HG03280 (cell line): Measurements from ENCODE around the gene PMM2.
A peak's percentile ranks its signal among the peaks of the same experiment; 100 is the strongest.
"Not testable (repeated sequence)": the region's sequence is repeated elsewhere in the genome, so short reads cannot be mapped to it uniquely, and the experiment has no call there.

ENCODE experiments used
- ATAC-seq: cut with Tn5 transposase; IDR thresholded peaks from one replicate; pipeline ENCODE4 v1.9.1; 2021; ENCODE audit warnings: mild to moderate bottlenecking, moderate library complexity; ENCODE audit not compliant: unreplicated experiment

Gene PMM2

DNA sequence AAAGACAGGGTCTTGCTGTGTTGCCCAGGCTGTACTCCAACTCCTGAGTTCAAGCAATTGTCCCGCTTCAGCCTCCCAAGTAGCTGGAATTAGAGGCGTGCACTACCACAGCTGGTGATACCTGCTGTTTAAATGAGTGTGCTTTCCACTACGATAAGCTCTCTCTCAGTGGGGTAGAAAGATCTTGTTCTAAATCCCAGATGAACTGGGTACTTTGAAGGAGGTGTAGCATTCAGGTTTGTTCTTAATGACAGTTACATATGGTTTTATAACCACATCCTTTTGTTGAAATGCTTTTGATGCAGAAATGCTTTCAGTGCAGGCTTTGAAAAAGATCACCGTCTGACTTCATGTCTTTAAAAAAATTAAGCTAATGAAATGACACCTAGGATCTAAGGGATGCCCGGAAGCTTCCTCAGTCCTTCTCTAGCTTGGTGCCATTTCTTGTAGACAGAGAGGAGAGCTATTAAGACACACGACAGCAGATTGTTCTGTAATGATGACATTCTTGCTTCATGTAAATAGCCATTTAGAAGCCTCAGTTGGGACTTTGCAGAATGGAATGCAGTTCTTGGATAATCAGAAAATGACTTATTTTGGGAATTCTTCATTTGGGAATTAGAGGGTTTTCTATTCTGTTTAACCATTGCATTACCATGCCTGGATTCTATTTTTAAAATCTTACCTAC is 19.5 kb downstream of the PMM2 start:
- ATAC-seq = no peak

DNA sequence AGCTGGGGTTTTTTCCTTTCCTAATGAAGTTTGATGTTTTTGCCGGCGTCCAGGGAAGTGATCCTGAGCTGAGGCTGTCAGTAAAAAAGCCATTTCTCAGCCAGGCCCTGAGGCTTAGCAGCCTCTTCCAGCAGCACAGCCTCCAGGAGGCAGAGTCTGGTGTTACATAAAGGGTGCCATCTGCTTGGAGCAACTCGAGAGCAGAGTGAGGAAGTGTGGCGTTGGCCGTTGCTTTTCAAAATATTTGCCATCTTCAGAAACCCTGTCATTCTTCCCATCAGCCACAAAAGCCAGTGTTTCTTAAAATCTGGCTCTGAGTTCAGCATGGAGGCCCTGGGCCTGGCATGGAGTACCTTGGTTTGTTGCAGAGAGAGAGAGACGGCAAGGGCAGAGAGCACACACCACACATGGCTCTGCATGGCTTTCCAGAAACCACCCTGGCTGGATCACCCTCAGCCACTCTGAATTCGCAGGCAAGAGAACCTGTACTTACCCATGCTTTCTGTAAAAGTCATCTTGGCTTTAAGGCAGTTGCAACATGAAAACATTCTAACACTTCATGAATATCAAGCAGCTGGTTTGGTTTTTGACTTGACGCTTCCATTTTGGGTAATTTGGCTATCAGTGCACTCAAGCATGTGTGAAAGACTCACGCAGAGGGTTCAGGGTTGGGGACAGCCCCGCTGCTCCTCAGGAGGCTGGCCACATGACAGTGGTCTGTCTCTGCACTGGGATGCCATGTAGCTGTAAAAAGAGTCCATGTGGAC is 21.0 kb downstream of the PMM2 start:
- peak; percentile 64 for ATAC-seq

DNA sequence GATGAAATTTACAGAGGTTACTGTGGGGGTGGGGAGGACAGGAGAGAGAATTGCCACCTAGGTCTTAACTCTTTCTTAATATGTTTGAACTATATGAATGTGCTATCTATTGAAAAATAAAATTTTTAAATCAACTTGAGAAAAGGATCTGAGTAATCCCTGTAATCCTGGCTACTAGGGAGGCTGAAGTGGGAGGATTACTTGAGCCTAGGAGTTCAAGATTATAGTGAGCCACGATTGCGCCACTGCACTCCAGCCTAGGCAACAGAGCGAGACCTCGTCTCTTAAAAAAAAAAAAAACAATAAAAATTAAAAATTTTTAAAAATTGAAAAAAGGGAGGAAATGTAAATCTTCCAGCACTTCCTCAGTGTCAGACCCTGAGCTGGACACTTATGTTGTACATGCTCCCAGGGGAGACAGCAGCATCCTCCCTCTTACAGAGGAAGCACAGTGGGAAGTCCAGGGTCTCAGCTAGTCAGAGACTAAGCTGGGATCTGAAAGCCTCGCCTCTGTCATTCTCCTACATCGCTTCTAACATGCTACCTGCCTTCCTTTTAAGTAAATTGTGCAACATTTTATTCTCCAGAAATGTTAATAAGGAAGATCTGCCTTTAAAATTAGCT is 21.9 kb downstream of the PMM2 start:
- no peak for ATAC-seq

DNA sequence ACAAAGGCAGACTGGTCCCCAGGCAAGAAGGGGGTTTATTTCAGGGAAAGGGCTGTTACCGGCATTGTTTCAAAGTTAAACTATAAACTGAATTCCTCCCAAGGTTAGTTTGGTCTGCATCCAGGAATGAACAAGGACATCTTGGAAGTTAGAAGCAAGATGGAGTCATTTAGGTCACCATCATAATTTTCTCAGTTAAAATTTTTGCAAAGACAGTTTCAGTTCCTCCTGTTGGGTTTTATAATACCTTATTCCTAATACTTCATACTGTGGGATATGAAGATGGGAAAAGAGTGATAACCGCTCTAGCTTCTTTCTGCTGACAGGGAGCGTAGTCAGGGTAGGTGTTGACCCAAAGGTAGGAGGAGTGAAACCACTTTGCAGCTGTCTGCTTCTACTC is 24.8 kb downstream of the PMM2 start:
- no peak for ATAC-seq

DNA sequence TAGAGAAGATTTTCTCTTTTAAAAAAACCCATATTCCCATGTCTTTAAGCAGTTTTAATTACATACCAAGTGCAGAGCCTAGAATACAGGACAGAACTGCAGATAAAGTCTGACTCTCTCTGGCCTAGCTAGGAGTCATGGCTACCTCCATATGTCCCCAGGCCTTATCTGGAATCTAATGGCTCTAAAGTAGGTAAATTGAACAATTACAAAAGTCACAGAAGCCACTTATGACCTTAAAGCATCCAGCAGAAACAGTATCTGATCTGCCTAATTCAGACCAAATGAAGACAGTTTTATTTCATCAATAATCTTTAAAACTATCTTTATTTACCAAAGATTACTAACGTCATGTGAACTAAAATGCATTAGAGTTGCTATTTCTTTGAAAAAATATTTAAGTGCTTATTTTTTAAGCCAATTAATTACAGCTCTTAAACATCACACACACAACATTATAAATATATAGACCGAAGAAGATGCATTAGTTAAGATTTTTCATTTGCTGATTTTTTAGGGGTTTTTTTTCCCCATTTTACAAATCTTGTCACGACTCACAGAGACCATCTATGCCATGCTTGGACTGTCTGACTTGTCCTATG is 28.7 kb downstream of the PMM2 start:
- no peak for ATAC-seq

DNA sequence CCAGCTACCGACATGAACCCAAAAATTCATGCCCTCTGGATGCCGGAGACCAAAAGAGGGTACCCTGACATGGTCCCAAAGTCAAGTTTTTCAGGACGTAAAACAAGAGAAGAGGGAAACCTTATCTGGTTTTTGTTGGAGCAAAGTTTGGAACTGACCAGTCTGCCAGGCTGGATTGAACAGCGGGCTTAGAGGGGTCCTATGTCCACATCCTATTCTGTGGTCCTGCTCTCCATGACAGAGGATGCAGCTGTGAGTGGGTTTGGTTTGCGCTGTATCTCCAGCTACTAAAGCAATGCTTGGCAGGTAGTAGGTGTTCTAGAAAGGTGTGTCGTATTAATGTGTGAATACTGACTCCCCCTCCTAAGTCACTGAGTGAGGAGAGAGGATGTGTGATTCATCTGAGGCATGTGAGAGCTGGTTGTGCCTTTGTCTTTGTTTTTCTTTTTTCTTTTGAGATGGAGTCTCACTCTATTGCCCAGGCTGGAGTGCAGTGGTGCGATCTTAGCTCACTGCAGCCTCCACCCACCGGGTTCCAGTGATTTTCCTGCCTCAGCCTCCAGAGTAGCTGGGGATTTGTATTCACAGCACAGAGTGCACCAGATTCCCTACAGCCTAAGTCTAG is 31.0 kb downstream of the PMM2 start:
- no peak for ATAC-seq

DNA sequence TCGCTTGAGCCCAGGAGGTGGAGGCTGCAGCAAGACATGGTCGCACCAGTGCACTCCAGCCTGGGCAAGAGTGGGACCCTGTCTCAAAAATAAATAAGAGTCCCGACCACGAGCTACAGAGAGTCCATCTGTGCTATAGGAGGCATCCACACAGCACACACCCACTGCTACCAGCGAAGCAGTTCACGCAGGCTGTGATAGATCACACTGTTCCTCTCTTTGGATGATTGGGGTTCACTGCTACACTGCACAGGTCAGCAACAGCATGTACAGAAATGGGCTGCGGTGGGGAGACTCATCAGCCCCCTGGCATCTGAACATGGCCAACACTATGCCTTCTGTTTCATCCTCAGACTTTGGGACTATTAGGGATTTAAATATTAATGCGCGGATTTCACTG is 33.8 kb downstream of the PMM2 start:
- no peak for ATAC-seq

DNA sequence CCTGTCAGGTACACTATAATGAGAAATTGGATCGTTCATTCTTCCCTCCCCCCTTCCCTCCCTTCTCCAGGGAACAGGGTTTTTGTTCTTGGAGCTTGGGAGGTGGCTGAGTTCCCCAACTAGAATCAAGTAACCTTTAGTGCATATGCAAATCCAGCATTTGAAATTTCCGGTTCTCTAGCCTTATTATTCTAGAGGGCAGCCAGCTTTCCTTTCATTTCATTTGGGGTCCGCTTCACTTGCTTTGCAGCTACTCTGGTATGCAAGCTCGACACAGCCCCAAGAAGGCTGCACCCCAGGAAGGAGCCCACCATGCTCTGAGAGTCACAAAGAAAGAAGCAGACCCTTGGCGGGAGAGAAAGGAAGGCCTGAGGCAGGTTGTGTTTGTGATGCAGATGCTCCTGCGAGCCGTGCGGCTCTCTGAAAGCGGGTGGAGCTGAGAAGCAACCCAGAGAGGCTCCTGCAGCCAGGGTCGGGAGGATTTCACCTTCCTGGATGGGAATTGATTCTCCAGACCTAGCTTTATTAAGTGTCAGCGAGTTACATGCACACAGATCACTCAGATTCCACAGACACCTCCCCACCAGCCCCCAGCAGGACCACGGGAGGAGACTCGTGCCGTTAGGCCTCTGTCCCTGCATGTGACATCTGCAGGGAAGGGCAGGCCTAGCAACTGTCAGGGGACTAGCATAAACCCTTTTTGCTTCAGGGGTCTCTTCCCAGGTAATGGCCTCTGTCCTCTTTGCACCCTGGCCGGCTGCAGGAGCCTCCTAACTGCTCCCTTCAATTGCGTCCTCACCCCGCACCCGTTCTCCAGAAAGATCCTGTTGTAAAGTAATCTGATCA is 34.5 kb downstream of the PMM2 start:
- no peak for ATAC-seq

DNA sequence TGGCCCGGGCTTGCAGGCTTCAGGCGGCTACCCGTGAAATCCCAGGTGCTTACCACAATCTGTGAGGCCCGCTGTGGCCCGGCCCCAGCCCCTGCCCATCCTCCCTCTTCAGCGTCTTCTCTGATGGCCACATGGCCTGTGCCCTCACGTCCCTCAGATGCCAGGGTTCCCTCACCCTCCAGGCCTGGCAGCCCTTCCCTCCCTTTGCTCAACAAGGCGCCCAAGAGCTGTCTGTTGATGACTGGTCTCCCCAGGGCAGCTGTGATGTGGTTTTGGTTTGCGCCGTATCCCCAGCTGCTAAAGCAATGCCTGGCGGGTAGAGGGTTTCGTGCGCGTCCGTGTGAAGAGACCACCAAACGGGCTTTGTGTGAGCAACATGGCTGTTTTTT is 35.1 kb downstream of the PMM2 start:
- no peak for ATAC-seq

DNA sequence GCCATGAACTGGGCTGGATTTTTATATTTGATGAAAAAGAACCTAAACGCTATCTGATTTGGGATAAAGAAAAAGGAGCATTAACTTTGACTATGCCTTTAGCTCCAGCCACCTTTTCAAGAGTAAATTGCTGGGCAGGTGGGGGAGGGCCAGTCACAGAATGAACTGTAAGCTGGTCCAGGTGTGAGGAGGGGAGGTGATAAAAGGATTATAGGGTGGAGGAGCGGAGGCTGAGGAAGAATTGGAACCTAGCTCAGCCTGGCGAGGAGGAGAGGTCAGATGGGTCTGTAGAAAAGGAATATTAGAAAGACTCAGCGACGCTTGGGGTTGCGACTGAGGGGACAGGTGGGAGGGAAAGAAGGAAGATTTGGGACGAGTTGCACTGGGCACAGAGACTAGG is 39.2 kb downstream of the PMM2 start:
- not testable (repeated sequence) for ATAC-seq

DNA sequence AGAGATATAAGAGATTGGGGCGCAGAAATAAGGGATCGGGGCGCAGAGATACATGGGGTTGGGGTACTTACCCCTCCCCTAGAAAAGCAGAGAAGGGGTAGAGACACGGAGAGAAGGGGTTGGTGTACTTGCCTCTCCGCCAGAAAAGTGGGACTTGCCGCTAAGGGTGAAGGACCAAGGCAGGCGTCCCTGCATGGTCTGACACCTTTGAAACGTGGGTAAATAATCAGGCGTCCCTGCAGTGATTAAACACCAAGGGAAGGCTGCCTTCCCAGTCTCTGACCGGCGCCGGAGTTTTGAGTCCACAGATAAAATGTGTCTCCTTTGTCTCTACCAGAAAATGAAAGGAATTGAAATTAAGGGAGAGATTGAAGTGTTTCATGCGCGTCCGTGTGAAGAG is 40.0 kb downstream of the PMM2 start:
- ATAC-seq = not testable (repeated sequence)

DNA sequence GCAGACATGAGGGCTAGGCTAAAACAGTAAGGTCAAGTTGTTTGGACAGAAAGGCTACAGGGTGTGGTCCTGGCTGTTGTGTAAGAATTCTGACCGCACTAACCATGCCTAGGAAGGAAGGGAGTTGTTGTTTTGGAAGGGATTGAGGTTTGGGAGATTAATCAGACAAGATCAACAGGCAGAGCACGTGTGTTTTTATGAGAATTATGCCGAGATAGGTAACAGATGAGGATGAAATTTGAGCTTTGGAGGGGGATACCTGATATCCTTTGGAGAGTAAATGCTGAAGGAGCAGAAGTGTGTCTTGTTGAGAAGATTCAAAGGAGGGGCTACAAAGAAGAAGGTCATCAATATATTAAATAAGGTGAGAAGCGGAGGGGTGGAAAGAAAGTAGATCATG is 44.4 kb downstream of the PMM2 start:
- ATAC-seq = not testable (repeated sequence)

DNA sequence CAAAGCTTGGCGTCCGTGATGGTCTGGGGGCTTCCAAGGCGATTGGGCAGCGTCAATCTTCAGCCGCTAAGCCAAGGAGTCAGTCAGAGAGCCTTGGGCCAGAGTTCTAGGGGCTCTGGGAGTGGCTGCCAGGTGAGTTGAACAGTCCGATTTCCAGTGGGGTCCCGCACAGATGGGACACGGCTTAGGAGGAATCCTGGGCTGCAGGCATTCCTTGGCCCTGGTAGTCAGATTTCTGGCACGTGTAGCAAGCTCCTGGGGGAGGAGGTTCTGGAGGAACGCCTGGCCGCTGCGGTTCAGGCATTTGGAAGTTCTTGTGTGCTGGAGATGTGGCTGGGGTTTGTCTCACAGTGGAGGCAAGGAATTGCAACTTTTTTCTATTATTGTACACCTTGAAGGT is 45.7 kb downstream of the PMM2 start:
- ATAC-seq = not testable (repeated sequence)

DNA sequence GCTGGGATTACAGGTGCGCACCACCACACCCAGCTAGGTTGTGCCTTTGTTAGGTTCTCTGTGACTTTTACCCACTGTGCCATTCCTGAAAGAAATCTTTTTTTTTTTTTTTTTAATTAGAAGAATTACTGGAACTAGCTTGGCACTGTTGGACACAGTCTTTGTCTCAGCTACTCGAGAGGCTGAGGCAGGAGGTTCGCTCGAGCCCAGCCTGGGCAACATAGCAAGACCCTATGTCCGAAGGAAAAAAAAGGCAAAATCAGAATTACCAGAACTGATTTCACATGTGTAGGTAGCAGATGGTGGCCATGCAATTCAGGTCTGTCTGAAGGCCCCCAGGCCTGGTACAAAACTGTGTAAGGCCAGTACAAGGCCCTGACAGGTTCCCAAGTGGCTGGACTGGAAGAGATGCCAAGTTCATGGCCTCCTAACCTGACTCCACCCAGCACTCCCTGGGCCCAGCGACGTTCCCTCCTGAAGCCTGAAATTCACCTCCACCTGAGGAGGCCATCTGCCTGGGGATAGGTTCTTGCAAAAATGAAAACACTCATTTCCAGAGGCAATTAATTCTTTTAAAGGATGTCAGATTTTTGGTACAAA is 48.2 kb downstream of the PMM2 start:
- ATAC-seq = no peak

DNA sequence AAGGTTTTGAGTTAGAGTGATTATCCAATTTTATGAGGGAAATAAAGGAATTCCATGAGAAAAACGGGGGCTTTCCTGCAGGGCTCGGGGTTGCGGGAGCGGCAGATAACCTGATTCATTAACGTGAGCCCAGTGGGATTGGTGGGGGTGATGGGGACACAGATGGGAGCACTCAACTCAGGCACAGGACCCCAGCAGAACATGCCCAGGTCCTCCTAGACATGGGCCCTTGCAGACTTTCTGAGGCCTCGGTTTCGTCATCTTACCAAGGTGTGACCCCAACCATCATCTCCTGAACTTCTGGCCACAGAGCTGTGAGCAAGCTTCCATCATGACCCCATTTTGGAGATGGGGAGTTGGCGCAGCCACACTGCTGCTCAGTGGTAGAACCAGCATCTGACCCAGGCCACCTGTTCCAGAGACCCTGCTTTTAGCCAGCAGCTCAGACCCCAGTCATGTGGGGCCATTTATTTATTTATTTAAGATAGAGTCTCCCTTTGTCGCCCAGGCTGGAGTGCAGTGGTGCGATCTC is 48.8 kb downstream of the PMM2 start:
- no peak for ATAC-seq

DNA sequence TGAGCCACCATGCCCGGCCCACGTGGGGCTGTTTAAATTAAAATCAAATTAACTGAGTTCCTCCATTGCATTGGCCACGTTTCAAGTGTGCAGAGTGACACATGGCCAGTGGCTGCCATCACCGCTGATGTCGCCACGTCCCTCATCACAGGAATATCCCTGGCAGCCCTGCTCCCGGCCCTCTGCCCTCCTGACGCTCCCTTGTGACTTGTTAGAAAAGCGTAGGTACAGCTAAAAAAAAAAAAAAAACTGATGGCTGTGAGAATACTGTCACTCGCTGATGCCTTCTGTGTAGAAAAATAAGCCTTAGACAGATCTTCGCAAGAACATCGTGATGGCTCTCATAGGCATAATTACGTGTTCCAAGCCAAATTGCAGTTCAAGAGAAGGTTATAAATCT is 49.5 kb downstream of the PMM2 start:
- ATAC-seq = no peak

DNA sequence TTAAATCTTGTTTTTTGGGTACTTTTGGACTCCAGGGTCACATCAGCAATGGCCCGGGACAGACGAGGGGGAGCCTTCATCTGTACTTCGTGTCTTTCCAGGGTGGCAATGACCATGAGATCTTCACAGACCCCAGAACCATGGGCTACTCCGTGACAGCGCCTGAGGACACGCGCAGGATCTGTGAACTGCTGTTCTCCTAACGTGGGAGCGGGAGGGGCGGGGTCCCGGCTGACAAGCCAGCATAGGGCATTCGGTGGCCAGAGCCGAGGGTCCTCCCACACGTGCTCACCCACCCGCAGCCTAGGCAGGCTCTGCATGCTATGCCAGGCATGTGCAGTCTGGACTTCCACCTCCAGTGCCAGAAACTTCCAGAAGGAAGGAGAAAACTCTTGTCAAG is 50.0 kb downstream of the PMM2 start:
- ATAC-seq = no peak

DNA sequence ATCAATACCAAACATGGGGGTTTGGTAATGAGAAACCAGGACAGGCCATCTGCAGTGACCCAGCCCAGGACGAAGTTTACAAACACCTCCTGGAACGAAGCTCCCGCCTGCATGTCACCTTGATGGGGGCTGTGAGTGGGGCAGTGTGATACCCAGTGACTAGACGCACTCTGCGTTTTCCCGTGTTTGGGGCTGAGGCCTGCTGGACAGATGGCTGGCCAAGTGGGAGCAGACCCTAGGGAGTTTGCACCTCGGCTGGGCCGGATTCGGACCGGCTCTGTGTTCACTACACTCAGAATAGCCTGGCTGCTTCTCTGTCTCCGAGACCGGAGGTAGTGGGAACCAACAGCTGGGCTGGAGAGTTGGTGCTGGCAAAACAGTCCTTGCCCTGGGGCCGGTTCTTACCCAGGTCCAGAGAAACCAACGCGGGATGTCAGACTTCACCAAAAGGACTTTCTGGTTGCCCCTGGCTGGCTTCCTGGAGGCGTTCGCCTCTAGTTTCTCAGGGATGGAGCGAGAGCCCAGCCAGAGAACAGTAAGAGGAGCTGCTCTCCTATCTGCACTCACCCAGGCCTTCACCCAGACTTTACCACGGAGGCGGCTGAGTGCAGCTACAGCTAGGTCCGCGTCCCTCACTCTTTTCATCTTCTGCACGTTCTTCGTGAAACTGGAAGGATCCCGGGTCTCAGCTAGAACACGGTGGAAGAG is 50.7 kb downstream of the PMM2 start:
- ATAC-seq = no peak

DNA sequence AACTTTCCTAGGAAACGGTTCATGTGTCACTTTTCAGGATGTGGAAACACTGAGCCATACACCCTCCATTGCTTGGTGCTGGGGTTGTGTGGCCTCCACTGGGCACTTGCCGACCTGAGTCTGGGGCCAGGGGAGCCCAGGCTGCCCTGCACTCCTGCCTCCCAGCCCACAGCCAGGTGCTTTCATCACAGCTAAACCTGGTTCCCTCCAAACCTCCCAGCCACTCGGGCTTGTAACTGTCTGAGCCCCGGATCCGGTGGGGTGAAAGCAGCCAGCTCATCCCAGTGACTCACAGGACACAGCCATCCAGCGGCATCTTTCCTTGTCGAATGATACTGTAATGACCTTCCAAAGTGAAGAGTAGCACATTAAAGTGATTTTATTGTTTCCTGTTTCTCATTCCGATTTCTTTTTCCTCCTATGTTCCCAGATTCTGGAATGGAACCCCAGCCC is 51.3 kb downstream of the PMM2 start:
- no peak for ATAC-seq
